Measurements from ENCODE around the gene HGD. TPM values are rescaled to one million over a fixed set of nuclear protein-coding genes. Genes with fewer than 3 reads are reported as not detected.

HGD gene
- total and polyA plus RNA-seq, 2 of the 13 experiments (the other 11 are each of a cell fraction or from before 2014, with no cell fraction given) = 265 to 398 TPM

- no peak for TF ChIP-seq ZBTB10 (CRISPR knock-in tag; IDR thresholded peaks at IDR 0.05; ENCODE audit: borderline replicate concordance)
- no peak for TF ChIP-seq DMTF1 (CRISPR knock-in tag; IDR thresholded peaks at IDR 0.05)
- TF ChIP-seq MAZ (IDR thresholded peaks at IDR 0.05; ENCODE audit: borderline replicate concordance, low read depth, low read length) = no peak
- no peak for TF ChIP-seq MAZ (CRISPR knock-in tag; IDR thresholded peaks at IDR 0.05; ENCODE audit: low read depth)
- TF ChIP-seq NONO (IDR thresholded peaks at IDR 0.05) = no peak
- no peak for TF ChIP-seq NONO (CRISPR knock-in tag; conservative IDR thresholded peaks at IDR 0.05)
- no peak for TF ChIP-seq TCF7L2 (IDR thresholded peaks at IDR 0.05; ENCODE audit: low read depth, low read length)
- TF ChIP-seq ZNF772 (CRISPR knock-in tag; IDR thresholded peaks at IDR 0.05) = no peak
- no peak for TF ChIP-seq ATF6 (CRISPR knock-in tag; conservative IDR thresholded peaks at IDR 0.05)
- TF ChIP-seq NR2C2 (CRISPR knock-in tag; IDR thresholded peaks at IDR 0.05; ENCODE audit: borderline replicate concordance) = no peak
- no peak for TF ChIP-seq CHCHD3 (CRISPR knock-in tag; IDR thresholded peaks at IDR 0.05)
- TF ChIP-seq STAG1 (CRISPR knock-in tag; IDR thresholded peaks at IDR 0.05) = no peak
- TF ChIP-seq FIP1L1 (IDR thresholded peaks at IDR 0.05; ENCODE audit: borderline replicate concordance, insufficient read depth, low read depth, low read length) = no peak
- TF ChIP-seq NCOR1 (IDR thresholded peaks at IDR 0.05; ENCODE audit: borderline replicate concordance, low read length) = no peak
- TF ChIP-seq POLR2A (IDR thresholded peaks at IDR 0.05; ENCODE audit: insufficient read depth in 1 of 2, low read depth in 2 of 2, low read length in 2 of 2) = no peak
- TF ChIP-seq HMG20A (CRISPR knock-in tag; IDR thresholded peaks at IDR 0.05; ENCODE audit: borderline replicate concordance) = peak; percentile 17; the same call in 1 of the 2 replicates
- no peak for TF ChIP-seq HNRNPL (IDR thresholded peaks at IDR 0.05; ENCODE audit: low read depth, low read length)
- no peak for TF ChIP-seq ZNF703 (CRISPR knock-in tag; IDR thresholded peaks at IDR 0.05; ENCODE audit: borderline replicate concordance)
- TF ChIP-seq TERF1 (CRISPR knock-in tag; IDR thresholded peaks at IDR 0.05) = no peak
- peak; percentile 39; the same call in 1 of the 2 replicates for TF ChIP-seq THRA (CRISPR knock-in tag; IDR thresholded peaks at IDR 0.05; ENCODE audit: borderline replicate concordance)
Observed at GRCh38 chr3:120693439-120694171, 11.6 kb upstream of the HGD start (continued).

All from HepG2 (cell line).